Activated naive CD4-positive, alpha-beta T cell treated with anti-CD3 and anti-CD28 coated beads, Interleukin-2, amount 50 U/mL, for 72 hours (primary cell): ENCODE measurements around the gene LTB. TPM values are rescaled to one million over a fixed set of nuclear protein-coding genes. Genes with fewer than 3 reads are reported as not detected.
"Not testable (repeated sequence)": the region's sequence is repeated elsewhere in the genome, so short reads cannot be mapped to it uniquely, and the experiment has no call there.

Source experiments
- ATAC-seq, 2 donors: fragments of 150-1000 bp; cut with Tn5 transposase; 2 replicates each; pipeline ENCODE4 v1.10.0; 2021; ENCODE audit warnings: mild to moderate bottlenecking in 2 of 2, moderate library complexity in 2 of 2
- DNase-seq, 2 donors: peaks; one replicate each; pipeline ENCODE4 v3.0.0; 2021 to 2022; ENCODE audit warnings: low spot score in 2 of 2
- H3K27ac Mint-ChIP-seq, 2 donors: one replicate each; pipeline ENCODE4 v1.8.0; 2022; ENCODE audit warnings: mild to moderate bottlenecking in 2 of 2, mixed read lengths in 2 of 2
- H3K36me3 Mint-ChIP-seq, 2 donors: one replicate each; pipeline ENCODE4 v1.8.0; 2022; ENCODE audit warnings: mixed read lengths in 2 of 2
- H3K9me3 Mint-ChIP-seq, 2 donors: one replicate each; pipeline ENCODE4 v1.8.0; 2022; ENCODE audit warnings: mixed read lengths in 2 of 2
- total RNA-seq, 2 donors: library from RNA; stranded (reverse); gene quantifications; one replicate each; pipeline ENCODE4 v1.2.3, GENCODE V29; 2022

Gene LTB
- total RNA-seq, 2 donors from 2014 or later, result 89.3 to 294 TPM

DNA sequence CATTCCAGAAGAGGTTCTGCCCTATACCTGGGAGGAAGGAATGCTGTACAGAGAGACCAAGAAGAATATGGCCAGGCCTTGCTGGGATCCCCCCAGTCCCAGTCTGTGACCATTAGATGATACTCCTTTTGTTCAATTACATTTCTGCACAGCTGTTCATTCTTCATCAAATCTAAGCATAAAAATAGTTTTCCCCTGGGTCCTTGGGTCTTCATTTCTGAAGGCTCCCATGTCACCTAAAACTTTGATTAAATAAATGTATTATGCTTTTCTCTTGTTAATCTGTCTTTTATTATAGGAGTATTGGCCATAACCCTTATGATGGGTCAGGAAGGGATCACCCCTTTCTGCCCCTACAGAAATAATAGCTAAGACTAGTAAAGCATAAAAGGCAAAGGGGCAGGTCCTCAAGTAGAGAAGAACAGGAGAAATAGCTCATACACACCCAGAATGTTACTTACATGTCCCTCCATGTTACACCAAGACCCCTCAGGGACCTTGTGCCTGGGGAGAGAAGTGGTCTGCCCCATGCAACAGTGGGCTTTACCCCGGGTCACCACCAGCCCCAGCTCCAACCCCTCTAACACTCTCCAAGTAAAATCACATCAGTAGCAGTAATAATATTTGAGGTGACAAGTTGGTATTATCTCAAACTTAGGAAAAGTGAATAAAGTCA is 12.2 kb downstream of the LTB start:
- Mint-ChIP-seq H3K27ac (peak overlapping the region in 1 of 2 donors; percentile 3), H3K9me3 (no peaks in the 10 kb centered on the region), H3K36me3 (peaks cover 16 to 26% of the 10 kb centered on the region in 2 donors)
- DNase-seq, result no peak
- no peak for ATAC-seq

DNA sequence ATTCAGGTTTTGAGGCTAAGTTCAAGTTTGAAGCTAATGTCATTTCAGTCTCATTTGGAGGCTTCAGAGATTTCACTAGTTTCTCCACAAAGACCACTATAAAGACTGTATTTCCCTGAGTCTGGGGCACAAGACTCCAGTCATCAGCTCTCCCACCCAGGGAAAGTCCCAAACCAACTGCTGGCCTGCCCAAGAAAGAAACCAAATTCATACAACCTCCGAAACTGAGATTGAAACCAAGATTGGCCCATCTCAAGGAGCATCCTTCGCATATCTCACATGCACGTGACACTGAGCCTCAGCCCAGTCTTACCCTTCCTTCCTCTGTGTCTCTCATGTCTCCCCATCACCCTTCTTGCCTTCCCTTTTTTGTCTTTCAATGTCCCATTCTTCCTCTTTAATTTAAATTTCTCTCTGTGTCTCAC is 13.7 kb downstream of the LTB start:
- DNase-seq, result peak; percentile 67 to 85
- Mint-ChIP-seq H3K36me3 (peaks cover 23 to 27% of the 10 kb centered on the region in 2 donors), H3K9me3 (no peaks in the 10 kb centered on the region), H3K27ac (peak overlapping the region; percentile 56 to 88)
- peak; percentile 68 to 74 for ATAC-seq

- ATAC-seq, result peak; percentile 38 to 41
- DNase-seq, result peak in 1 of 2 donors; percentile 70
- Mint-ChIP-seq H3K36me3 (peaks cover 15 to 19% of the 10 kb centered on the region in 2 donors), H3K27ac (peak overlapping the region; percentile 56 to 88), H3K9me3 (no peaks in the 10 kb centered on the region)
Measured at GRCh38 chr6:31567531-31568370, 14.5 kb downstream of the LTB start.

- peaks cover 22 to 31% of the 10 kb centered on the region in 2 donors for H3K36me3 Mint-ChIP-seq
- peaks cover 0 to 7% of the 10 kb centered on the region in 2 donors for H3K9me3 Mint-ChIP-seq
- peak overlapping the region; percentile 85 to 90 for H3K27ac Mint-ChIP-seq
- DNase-seq (no peak), ATAC-seq (no peak)
Measured at GRCh38 chr6:31560697-31561058, 21.5 kb downstream of the LTB start.

DNA sequence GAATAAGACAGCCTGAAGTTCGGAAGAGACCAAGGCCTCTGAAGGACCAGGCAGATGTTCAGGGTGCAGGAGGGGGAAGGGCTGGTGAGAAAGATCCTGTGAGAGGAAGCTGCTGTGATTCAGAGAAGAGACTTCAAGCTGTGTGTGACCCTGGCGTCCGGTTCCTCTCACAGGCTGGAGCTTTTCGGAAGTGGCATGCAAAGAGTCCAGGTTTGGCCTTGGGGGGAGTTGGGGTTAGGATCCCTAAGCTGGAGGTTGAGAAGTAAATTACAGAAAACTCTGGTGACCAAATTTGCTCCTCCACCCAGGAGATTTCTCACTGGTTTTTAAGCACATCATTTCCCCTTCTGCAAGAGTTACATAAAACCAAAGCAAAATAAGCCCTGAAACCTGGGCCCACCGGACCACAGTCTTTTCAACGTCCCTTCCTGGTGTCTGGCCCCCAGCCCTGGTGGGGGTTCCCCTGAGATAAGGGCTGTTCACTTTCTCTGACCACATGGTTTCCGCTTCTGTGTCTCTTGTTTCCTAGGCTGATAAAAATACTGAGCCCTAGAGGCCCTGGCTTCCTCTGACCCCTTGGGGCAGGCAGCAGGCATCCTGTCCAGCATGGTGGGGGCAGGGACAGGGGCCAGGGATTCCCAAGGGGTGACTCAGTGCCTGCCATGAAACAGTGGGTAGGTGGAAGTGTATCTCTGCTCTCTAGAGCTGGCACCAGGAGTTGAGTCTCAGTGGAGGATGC is 22.1 kb downstream of the LTB start:
- Mint-ChIP-seq H3K9me3 (peaks cover 0 to 7% of the 10 kb centered on the region in 2 donors), H3K27ac (peak overlapping the region; percentile 85 to 90), H3K36me3 (peaks cover 21 to 30% of the 10 kb centered on the region in 2 donors)
- peak in 1 of 2 donors; percentile 78 for DNase-seq
- peak; percentile 62 to 69 for ATAC-seq

GRCh38 chr6:31559606-31559957 is 22.6 kb downstream of the LTB start:
- H3K9me3 Mint-ChIP-seq, result peaks cover 0 to 7% of the 10 kb centered on the region in 2 donors
- H3K27ac Mint-ChIP-seq, result peak overlapping the region; percentile 85 to 90
- peak; percentile 4 to 41 for ATAC-seq
- H3K36me3 Mint-ChIP-seq, result peaks cover 16 to 25% of the 10 kb centered on the region in 2 donors
- DNase-seq, result no peak

- H3K36me3 Mint-ChIP-seq, result peaks cover 13 to 22% of the 10 kb centered on the region in 2 donors
- peaks cover 0 to 7% of the 10 kb centered on the region in 2 donors for H3K9me3 Mint-ChIP-seq
- peak; percentile 61 to 64 for ATAC-seq
- H3K27ac Mint-ChIP-seq, result peak overlapping the region; percentile 85 to 90
- DNase-seq, result peak in 1 of 2 donors; percentile 82
Measured at GRCh38 chr6:31558631-31559500, 23.4 kb downstream of the LTB start.

GRCh38 chr6:31558318-31558625 is 24.0 kb downstream of the LTB start:
- ATAC-seq (no peak), DNase-seq (no peak)
- Mint-ChIP-seq H3K27ac (peak overlapping the region; percentile 20 to 85), H3K36me3 (peaks cover 9 to 20% of the 10 kb centered on the region in 2 donors), H3K9me3 (peaks cover 0 to 7% of the 10 kb centered on the region in 2 donors)

- Mint-ChIP-seq H3K9me3 (peaks cover 0 to 7% of the 10 kb centered on the region in 2 donors), H3K36me3 (peaks cover 9 to 24% of the 10 kb centered on the region in 2 donors), H3K27ac (peak overlapping the region; percentile 20 to 85)
- DNase-seq (no peak), ATAC-seq (no peak)
Measured at GRCh38 chr6:31557443-31558317, 24.5 kb downstream of the LTB start.

- Mint-ChIP-seq H3K9me3 (peaks cover 0 to 7% of the 10 kb centered on the region in 2 donors), H3K36me3 (peaks cover 9 to 20% of the 10 kb centered on the region in 2 donors), H3K27ac (no peak overlapping the region)
- ATAC-seq (no peak), DNase-seq (no peak)
Measured at GRCh38 chr6:31556307-31556706, 25.9 kb downstream of the LTB start.

DNA sequence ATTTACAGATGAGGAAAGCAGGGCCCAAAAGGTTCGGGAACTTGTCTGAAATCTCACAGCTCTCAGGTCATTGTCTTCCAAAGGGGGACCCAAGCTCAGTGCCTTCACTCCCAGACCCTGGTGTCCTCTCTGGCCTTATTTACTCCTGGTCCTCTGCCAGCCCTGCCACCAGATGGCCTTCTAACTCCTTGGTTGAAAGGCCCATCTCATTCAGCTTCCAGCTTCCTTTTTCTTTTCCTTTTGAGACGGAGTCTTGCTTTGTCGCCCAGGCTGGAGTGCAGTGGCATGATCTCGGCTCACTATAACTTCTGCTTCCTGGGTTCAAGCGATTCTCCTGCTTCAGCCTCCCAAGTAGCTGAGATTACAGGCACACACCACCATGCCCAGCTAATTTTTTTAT is 30.9 kb downstream of the LTB start:
- not testable (repeated sequence) for ATAC-seq, H3K36me3 Mint-ChIP-seq, H3K9me3 Mint-ChIP-seq, H3K27ac Mint-ChIP-seq
- peak in 1 of 2 donors; percentile 55 for DNase-seq

- no peak for ATAC-seq
- DNase-seq, result no peak
- Mint-ChIP-seq H3K27ac (peak overlapping the region; percentile 34 to 87), H3K9me3 (no peaks in the 10 kb centered on the region), H3K36me3 (peaks cover 0 to 10% of the 10 kb centered on the region in 2 donors)
Measured at GRCh38 chr6:31548544-31548873, 33.7 kb downstream of the LTB start.

GRCh38 chr6:31547727-31548543 is 34.3 kb downstream of the LTB start:
- no peak for DNase-seq
- ATAC-seq, result no peak
- H3K9me3 Mint-ChIP-seq, result no peaks in the 10 kb centered on the region
- peaks cover 0 to 4% of the 10 kb centered on the region in 2 donors for H3K36me3 Mint-ChIP-seq
- H3K27ac Mint-ChIP-seq, result peak overlapping the region; percentile 87 to 93

GRCh38 chr6:31546958-31547726 is 35.1 kb downstream of the LTB start, which contains the start of gene NFKBIL1:
TSS of gene NFKBIL1 (plus strand) at chr6:31547608. CDS start at chr6:31547695, 87 bp downstream.
- Mint-ChIP-seq H3K27ac (peak within 1 kb of the TSS; percentile 87 to 93), H3K9me3 (no peaks in the 10 kb centered on the region), H3K36me3 (peaks cover 2 to 4% of the 10 kb centered on the region in 2 donors)
- ATAC-seq (peak; percentile 90 to 92), DNase-seq (peak; percentile 87 to 88)
